Measurements from ENCODE around the gene IQGAP2. TPM values are rescaled to one million over a fixed set of nuclear protein-coding genes. Genes with fewer than 3 reads are reported as not detected.

IQGAP2 gene
- total and polyA plus RNA-seq, 3 donors from 2014 or later, result 33.5 to 78.6 (median 60.2) TPM

- H3K36me3 ChIP-seq (ENCODE audit: low read depth, missing control alignments), result no peaks in the 10 kb centered on the region
- H3K4me1 ChIP-seq, result peaks cover 4% of the 10 kb centered on the region
- no peaks in the 10 kb centered on the region for H3K27me3 ChIP-seq
- intact Hi-C loops (cut with DNase I; ENCODE audit: low total_unique reads), result no loop called here
- no peak overlapping the region for H3K27ac ChIP-seq
- no peaks in the 10 kb centered on the region for H3K9me3 ChIP-seq
- no peak for DNase-seq
- no peak overlapping the region for H3K4me3 ChIP-seq
- no peak for TF ChIP-seq POLR2A (IDR thresholded peaks at IDR 0.05)
- TF ChIP-seq, protein P1, sequence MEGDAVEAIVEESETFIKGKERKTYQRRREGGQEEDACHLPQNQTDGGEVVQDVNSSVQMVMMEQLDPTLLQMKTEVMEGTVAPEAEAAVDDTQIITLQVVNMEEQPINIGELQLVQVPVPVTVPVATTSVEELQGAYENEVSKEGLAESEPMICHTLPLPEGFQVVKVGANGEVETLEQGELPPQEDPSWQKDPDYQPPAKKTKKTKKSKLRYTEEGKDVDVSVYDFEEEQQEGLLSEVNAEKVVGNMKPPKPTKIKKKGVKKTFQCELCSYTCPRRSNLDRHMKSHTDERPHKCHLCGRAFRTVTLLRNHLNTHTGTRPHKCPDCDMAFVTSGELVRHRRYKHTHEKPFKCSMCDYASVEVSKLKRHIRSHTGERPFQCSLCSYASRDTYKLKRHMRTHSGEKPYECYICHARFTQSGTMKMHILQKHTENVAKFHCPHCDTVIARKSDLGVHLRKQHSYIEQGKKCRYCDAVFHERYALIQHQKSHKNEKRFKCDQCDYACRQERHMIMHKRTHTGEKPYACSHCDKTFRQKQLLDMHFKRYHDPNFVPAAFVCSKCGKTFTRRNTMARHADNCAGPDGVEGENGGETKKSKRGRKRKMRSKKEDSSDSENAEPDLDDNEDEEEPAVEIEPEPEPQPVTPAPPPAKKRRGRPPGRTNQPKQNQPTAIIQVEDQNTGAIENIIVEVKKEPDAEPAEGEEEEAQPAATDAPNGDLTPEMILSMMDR (IDR thresholded peaks at IDR 0.05), result no peak
These were observed 240.3 kb downstream of the IQGAP2 start for GRCh38 chr5:76643371-76643770.

DNA sequence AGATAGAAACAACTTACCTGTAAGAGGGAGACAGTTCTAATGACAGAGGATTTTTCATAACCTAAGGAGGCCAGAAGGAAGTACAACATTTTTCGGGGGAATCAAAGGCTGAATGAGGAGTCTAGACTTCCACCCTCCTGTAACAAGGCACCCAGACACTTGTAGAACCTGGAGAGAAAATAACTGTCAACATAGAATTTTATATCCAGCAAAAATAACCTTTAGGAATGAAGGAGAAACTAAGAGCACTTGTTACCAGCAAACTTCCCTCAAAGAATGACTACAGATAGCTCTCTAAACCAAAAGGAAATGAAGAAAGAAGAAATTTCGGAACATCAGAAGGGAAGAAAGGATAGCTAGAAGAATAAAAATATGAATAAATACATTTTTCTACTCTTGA lies 246.1 kb downstream of the IQGAP2 start:
- Histone ChIP-seq H3K4me3 (no peak overlapping the region), H3K4me1 (no peaks in the 10 kb centered on the region), H3K27ac (no peak overlapping the region), H3K9me3 (no peaks in the 10 kb centered on the region), H3K27me3 (no peaks in the 10 kb centered on the region), H3K36me3 (ENCODE audit: low read depth, missing control alignments) (no peaks in the 10 kb centered on the region)
- DNase-seq, result no peak
- intact Hi-C loops (cut with DNase I; ENCODE audit: low total_unique reads), result no loop called here
- 93 to 95% methylated on average over 2 of the region's 2 CpGs for WGBS, 2 donors
- no peak for TF ChIP-seq POLR2A (IDR thresholded peaks at IDR 0.05)
- TF ChIP-seq, protein P1 (IDR thresholded peaks at IDR 0.05), result no peak

DNA sequence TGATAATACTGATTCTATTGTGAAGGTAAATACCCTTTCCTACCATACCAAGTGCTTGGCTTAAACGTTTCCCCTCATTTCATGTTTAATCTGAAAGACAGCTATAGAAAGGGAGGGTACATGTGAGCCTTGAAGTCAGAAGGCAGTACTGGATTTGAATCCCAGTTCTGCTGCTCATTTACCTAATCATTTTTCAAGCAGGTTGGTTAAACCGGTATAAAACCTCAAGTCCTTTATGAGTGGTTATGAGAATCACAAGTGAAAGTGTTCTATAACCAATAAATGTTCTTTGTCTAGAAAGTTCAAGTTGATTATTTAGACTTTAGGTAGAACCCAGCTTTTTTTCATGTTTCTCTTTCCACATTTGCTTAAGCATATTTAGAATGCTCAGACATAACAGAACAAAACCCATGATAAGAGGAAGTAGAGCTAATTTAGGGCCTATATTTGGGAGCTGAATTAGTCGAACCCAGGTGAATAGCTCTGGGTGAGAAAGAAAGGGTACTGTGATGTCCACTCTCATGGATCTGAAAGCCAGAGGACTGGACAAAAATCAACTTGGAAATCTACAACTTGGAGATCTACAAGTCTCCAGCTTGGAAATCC lies 249.8 kb downstream of the IQGAP2 start:
- no peak for DNase-seq
- no peak for TF ChIP-seq POLR2A (IDR thresholded peaks at IDR 0.05)
- TF ChIP-seq, protein P1 (IDR thresholded peaks at IDR 0.05), result no peak
- H3K27ac ChIP-seq, result no peak overlapping the region
- H3K36me3 ChIP-seq (ENCODE audit: low read depth, missing control alignments), result no peaks in the 10 kb centered on the region
- 84 to 86% methylated on average over 3 of the region's 3 CpGs for WGBS, 2 donors
- no peaks in the 10 kb centered on the region for H3K27me3 ChIP-seq
- H3K9me3 ChIP-seq, result no peaks in the 10 kb centered on the region
- intact Hi-C loops (cut with DNase I; ENCODE audit: low total_unique reads), result no loop called here
- no peak overlapping the region for H3K4me3 ChIP-seq
- no peaks in the 10 kb centered on the region for H3K4me1 ChIP-seq

DNA sequence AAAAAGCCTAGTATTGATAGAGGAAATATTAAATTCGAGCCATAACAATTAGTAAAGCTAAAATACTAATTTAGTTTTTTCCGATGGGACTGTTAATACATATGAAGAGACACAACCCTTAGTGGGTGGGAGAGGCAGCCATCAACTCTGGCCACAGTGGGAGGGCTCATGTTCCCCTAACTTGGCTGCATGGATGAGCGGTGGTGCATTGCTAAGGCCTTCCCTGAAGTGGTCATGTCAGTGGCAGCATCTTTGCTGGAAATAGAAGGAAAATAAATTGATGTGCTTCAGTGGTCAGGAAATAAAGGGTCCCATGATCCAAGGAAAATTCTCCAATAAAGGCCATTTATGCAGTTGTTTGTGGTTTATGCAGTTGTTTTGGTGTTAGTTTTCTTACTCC lies 254.0 kb downstream of the IQGAP2 start:
- H3K4me3 ChIP-seq, result no peak overlapping the region
- no peaks in the 10 kb centered on the region for H3K36me3 ChIP-seq (ENCODE audit: low read depth, missing control alignments)
- H3K27ac ChIP-seq, result no peak overlapping the region
- WGBS, 2 donors, result 94 to 96% methylated on average over 3 of the region's 3 CpGs
- no peaks in the 10 kb centered on the region for H3K4me1 ChIP-seq
- intact Hi-C loops (cut with DNase I; ENCODE audit: low total_unique reads), result no loop called here
- no peak for TF ChIP-seq POLR2A (IDR thresholded peaks at IDR 0.05)
- TF ChIP-seq, protein P1 (IDR thresholded peaks at IDR 0.05), result no peak
- H3K27me3 ChIP-seq, result no peaks in the 10 kb centered on the region
- H3K9me3 ChIP-seq, result no peaks in the 10 kb centered on the region
- no peak for DNase-seq

DNA sequence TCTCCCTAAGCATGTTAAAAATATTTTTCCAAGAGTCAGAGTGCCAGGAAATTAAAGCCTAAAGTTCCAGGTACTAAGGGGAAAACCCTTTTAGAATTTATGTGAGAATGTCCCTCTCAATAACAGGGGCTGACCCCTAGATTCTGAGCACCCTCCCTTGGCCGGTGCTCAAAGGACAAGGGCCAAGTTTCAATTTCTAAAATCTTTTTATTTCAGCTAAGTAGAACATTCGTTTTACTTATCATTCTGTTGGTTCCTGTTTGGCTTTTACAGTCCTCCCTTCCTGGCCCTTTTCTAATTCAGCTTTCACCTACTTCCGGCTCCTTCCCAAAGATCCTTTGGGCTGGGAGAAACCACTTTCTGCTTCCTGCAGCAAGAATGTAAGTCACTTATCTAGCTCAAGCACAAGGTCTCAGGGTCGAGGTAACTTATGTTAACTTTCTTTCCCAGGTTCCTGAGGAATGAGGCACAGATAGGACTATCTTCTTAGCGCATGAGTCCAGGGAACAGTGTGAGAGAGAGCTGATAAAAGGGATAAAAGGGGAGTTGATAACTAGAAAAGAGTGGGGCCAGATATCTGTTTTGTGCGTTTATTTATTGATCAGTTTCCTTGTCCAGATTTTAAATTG lies 254.7 kb downstream of the IQGAP2 start:
- no peak for TF ChIP-seq POLR2A (IDR thresholded peaks at IDR 0.05)
- TF ChIP-seq, protein P1 (IDR thresholded peaks at IDR 0.05), result no peak
- no peaks in the 10 kb centered on the region for H3K27me3 ChIP-seq
- H3K27ac ChIP-seq, result peak overlapping the region in 1 of 2 donors; percentile 29
- intact Hi-C loops (cut with DNase I; ENCODE audit: low total_unique reads), result no loop called here
- no peak for DNase-seq
- 38 to 40% methylated on average over 6 of the region's 6 CpGs for WGBS, 2 donors
- no peak overlapping the region for H3K4me3 ChIP-seq
- no peaks in the 10 kb centered on the region for H3K36me3 ChIP-seq (ENCODE audit: low read depth, missing control alignments)
- H3K9me3 ChIP-seq, result no peaks in the 10 kb centered on the region
- no peaks in the 10 kb centered on the region for H3K4me1 ChIP-seq

All from testis (tissue), 3 donors.